GM19099 (cell line): ENCODE measurements around the gene TSC2.

Experiments
- POLR2A ChIP-seq: IDR thresholded peaks from 3 replicates; pipeline ENCODE4 v1.6.1; 2011; ENCODE audit warnings: low read depth; ENCODE audit not compliant: insufficient read length; ENCODE audit errors: extremely low read depth

Gene TSC2

DNA sequence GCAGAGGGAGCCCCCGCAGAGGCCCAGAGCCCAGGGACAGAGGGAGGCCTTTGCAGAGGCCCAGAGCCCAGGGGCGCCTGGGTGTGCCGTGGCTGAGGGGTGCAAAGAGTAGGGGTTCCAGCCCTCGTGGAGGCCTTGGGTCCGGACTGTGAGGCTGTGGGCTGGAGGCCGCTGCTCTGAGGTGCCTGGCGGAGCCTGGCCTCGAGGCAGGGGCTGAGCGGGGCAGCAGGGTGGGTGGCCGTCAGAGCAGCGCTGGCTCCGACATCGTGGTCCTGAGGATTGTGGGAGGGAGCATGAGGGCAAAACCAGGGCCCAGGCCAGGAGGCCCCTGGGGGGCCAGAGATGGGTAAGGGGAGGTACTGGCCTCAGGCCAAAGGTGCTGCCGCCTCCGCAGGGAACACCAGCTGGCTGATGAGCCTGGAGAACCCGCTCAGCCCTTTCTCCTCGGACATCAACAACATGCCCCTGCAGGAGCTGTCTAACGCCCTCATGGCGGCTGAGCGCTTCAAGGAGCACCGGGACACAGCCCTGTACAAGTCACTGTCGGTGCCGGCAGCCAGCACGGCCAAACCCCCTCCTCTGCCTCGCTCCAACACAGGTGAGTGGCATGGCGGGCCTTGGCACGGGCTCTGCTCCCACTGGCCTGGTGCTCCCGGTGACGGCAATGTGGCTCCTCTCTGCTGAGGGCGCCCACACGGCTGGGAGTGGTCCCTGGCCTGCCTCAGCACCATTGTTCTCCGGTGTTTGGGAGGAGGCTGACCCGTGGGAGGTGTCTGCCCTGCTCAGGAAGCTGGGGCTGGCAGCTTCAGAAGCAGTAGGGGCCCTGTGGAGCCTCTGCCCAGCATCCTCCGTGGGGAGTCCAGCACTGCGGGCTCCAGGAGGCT, 33.7 kb downstream of the TSC2 start:
- no peak for TF ChIP-seq POLR2A

DNA sequence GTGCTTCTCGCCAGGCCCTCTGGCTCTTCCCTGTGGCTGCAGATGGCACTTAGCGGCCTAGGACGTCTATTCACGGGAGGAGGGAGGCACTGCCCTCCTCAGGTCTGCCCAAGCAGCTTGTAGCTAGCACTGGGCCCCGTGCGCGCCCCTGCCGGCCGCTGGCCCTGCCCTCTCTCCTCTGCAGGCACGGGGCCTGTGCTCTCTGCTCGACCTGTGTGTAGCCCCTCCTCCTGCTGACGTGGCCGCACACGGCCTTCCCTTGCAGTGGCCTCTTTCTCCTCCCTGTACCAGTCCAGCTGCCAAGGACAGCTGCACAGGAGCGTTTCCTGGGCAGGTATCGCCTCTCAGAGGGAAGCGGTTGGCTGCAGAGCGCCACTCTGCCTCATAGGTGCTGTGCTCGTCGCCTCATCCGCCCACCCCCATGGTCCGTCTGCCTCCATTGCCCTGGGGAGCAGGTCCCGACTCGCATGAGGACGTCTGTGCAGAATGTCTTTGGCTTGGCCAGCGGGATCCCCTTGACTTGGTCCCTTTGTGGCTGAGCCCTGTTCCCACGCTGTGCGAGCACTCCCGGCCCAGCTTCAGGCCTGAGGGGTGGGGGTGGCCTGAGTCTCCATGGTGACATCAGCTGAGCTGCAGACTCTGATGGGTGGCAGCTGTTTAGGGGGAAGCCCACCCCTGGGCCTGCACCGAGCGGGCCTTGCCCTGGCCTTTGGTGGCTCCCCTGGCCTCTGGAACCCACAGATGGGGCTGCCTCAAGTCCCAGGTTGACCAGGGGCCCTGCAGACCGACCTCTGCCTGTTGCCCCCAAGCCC, 34.6 kb downstream of the TSC2 start:
- TF ChIP-seq POLR2A = no peak

DNA sequence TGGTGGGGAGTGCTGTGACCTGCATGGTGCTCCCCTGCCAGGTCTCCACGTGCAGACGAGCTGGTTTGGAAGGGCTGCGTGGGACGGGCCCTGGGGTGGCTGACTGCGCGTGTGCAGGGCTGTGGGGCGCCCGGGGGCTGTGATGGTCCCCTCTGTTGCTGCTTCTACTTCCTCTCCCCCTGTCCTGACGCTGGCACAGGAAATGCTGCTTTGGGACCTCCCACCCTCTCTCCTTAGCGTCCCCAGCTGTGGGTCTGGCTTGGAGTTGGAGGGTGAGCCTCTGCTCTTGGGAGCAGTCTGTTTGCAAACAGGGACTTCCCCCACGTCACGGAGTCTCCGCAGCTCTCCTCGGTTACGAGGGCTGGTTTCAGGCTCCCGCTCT, 35.2 kb downstream of the TSC2 start:
- no peak for TF ChIP-seq POLR2A

- no peak for TF ChIP-seq POLR2A
Measured at GRCh38 chr16:2083409-2083808, 35.6 kb downstream of the TSC2 start.

- TF ChIP-seq POLR2A = no peak
Measured at GRCh38 chr16:2083876-2084780, 36.3 kb downstream of the TSC2 start.

DNA sequence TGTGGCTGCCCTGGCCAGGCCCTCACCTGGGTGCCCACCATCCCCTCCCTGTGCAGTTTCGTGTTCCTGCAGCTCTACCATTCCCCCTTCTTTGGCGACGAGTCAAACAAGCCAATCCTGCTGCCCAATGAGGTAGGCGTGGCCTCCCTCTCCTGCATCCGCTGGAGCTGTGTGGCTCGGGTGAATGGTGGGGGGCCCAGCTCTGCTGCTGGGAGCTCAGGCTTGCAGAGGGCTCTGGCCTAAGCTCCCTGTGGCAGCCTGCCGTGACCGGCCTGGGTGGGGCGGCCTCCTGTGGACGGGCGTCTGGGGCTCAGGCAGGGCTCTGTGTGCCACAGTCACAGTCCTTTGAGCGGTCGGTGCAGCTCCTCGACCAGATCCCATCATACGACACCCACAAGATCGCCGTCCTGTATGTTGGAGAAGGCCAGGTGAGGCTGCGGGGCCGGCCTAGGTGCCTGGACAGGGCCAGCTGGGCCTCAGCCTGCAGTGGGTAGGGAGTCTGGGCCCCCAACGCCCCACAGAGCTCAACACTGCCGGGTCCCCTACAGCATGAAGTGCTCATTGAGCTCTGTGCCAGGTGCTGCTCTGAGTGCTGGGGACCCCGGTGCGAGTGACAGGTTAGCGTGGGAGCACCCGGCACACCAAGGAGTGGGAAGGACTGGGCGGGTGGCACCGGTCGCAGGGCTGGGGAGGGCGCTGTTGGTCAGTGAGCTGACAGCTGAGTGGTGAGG, 37.3 kb downstream of the TSC2 start:
- no peak for TF ChIP-seq POLR2A

DNA sequence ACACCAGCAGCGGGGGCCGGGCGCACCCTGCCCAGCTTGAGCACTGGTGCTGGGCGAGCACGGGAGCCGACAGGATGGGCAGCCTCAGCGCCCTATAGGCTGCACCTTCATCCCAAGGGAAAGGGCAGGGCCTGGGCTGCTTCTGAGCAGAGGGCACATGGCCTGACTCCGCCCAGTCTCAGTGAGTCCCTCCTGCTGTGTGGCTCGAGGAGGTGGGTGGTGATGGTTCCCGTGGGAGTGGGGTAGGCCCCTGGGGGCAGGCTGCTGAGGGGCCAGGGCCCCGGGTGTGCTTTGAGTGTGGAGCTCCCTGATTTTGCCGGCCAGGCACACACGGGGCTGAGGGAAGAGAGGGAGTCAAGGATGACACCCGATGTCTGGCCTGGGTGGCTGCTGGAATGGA, 37.9 kb downstream of the TSC2 start:
- no peak for TF ChIP-seq POLR2A

- no peak for TF ChIP-seq POLR2A
Measured at GRCh38 chr16:2086106-2086742, 38.4 kb downstream of the TSC2 start.

DNA sequence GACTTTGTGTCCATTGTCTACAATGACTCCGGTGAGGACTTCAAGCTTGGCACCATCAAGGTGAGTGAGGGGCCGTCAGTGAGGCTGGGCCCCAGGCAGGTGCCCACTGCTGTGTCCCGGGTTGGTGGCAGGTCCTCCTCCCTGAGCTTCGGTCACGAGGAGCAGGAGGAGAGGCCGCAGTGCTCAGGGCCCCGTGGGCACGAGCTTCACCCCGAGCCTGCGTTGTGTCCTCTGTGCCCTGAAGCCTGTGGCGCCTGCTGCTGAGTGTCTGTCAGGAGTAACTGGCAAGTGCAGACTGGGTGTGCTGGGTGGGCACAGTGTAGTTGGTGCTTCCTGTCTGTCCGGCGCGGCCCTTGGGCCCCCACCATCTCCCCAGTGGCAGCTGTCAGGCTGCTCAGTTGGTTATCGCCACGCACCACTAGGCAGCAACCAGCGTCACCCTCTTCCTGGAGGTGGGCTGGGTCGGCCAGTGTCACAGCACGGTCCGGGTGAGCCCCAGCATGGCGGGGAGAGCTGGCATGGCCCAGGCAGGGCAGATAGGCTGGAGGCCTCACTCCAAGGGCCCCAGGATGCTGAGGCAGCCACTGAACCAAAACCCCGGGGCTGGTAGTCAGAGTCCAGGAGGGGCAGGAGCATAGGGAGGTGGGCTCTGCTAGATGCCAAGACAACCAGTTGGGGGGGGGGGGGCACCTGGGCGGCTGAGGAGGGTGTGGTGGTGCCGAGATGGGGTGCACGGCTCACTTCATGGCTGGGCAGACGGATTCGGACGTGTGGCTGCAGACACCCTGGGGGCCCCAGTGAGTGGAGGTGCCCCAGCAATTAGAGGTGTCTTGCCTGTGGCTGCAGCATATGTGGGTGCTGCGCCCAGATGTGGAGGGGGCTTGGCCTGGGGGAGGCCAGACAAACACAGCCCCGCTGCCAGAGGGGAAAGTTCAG, 39.3 kb downstream of the TSC2 start:
- no peak for TF ChIP-seq POLR2A

DNA sequence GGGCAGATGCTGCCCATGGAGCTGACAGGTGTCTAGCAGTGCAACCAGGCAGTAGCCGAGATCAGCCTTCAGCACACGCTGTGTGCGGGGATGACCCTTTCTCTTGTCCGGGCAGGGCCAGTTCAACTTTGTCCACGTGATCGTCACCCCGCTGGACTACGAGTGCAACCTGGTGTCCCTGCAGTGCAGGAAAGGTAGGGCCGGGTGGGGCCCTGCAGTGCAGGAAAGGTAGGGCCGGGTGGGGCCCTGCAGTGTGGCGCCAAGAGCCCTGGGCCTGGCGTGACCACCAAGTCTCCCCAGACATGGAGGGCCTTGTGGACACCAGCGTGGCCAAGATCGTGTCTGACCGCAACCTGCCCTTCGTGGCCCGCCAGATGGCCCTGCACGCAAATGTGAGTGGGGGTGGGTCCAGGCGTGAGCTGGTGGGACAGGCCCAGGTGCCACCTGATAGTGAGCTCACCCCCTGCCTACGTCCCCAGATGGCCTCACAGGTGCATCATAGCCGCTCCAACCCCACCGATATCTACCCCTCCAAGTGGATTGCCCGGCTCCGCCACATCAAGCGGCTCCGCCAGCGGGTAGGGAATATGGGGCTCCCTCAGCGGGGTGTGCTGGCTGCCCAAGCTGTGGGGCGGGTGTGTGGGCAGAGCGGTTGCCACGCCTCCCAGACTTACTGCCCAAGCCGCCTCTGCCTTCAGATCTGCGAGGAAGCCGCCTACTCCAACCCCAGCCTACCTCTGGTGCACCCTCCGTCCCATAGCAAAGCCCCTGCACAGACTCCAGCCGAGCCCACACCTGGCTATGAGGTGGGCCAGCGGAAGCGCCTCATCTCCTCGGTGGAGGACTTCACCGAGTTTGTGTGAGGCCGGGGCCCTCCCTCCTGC, 40.2 kb downstream of the TSC2 start:
- TF ChIP-seq POLR2A = no peak

DNA sequence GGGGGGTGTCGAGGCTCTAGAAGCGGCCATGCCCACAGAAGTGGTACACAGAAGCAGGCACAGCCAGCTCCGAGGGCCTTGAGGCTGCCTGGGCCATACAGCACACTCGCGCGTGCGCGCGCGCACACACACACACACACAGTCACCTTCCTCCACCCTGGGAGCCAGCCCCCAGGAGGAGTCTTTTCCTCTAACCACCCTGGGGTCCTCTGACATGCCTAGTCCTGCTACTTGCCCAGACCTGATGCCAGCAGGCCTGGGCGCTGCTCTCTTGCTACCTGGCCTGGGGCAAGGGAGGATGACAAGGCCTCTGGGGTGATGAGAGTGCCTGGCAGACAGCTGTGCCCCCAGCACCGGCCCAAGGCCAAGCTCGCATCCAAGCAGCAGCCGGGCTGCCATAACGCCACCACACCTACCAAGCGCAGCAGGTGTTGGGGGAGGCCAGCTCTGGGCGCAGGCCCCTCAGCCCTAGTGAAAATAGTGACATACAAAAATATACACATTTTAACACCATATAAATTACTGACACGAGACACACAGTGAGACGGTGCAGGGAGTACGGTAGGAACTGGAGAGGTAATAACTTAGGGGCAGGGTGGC, 41.1 kb downstream of the TSC2 start:
- no peak for TF ChIP-seq POLR2A
